ENCODE data around the gene DDC. TPM values are rescaled to one million over a fixed set of nuclear protein-coding genes. Genes with fewer than 3 reads are reported as not detected.

Gene DDC
- total and polyA plus RNA-seq, 4 donors, result 49.6 TPM; not detected in 3

DNA sequence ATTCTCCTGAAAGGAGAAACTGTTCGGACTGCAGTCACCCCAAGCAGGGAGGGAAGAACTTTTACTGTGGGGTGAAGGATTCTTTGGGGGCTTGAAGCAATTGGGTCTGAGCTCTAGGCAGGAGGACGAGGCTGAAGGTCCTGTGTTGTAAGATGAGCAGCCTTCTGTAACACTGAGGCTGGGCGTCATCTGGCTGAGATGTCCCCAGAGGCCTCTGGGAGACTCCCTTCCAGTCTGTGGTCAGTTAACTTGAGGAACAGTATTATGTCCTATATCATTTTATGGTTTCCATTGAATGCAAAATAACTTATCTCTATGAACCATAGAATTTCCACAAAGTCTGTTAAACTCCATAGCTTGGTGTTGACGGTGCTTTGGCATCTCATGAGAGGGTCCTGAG, 141.3 kb downstream of the DDC start:
- Histone ChIP-seq H3K27me3 (ENCODE audit: control insufficient read depth in 1 of 2, insufficient read depth in 2 of 2, low read length in 1 of 2) (no peaks in the 10 kb centered on the region), H3K4me3 (ENCODE audit: low read length in 2 of 2) (no peak overlapping the region), H3K36me3 (ENCODE audit: control insufficient read depth in 1 of 2, insufficient read depth in 2 of 2, low read length in 1 of 2) (no peaks in the 10 kb centered on the region), H3K27ac (ENCODE audit: low read depth in 1 of 2, low read length in 2 of 2) (no peak overlapping the region), H3K9me3 (ENCODE audit: control insufficient read depth, low read length) (peaks cover 2% of the 10 kb centered on the region), H3K4me1 (ENCODE audit: control insufficient read depth in 1 of 2, insufficient read depth in 2 of 2, low read length in 2 of 2) (no peaks in the 10 kb centered on the region)
- no peak for ATAC-seq (ENCODE audit: low FRiP score)
- intact Hi-C loops (cut with DNase I), result loop anchor here in 1 of 2 donors (5.0 kb wide), 1 partner anchor 48 kb away; no protein-coding TSS in a partner anchor
- DNase-seq, result no peak
- 55 to 62% methylated on average over 4 of the region's 4 CpGs for WGBS, 2 donors

DNA sequence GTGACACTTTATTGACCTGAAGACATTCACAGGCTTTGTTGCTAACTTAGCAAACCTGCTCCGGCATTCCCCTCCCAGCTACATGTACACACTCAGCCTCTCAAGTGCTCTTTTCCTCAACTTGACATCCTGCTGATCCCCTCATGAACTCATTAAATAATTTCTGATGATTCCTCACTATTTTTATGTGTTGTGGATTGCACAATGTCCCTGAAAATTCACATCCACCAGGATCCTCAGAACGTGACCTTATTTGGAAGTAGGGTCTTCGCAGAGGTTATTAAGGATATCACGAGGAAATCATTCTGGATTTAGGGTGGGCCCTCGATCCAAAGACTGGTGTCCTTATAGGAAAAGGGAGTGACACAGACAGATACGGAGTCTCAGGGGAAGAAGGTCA, 142.3 kb downstream of the DDC start:
- ATAC-seq (ENCODE audit: low FRiP score), result no peak
- Histone ChIP-seq H3K9me3 (ENCODE audit: control insufficient read depth, low read length) (peaks cover 2% of the 10 kb centered on the region), H3K27me3 (ENCODE audit: control insufficient read depth in 1 of 2, insufficient read depth in 2 of 2, low read length in 1 of 2) (no peaks in the 10 kb centered on the region), H3K36me3 (ENCODE audit: control insufficient read depth in 1 of 2, insufficient read depth in 2 of 2, low read length in 1 of 2) (no peaks in the 10 kb centered on the region), H3K4me3 (ENCODE audit: low read length in 2 of 2) (no peak overlapping the region), H3K4me1 (ENCODE audit: control insufficient read depth in 1 of 2, insufficient read depth in 2 of 2, low read length in 2 of 2) (no peaks in the 10 kb centered on the region), H3K27ac (ENCODE audit: low read depth in 1 of 2, low read length in 2 of 2) (no peak overlapping the region)
- intact Hi-C loops (cut with DNase I), result loop anchor here in 1 of 2 donors (5.0 kb wide), 1 partner anchor 49 kb away; no protein-coding TSS in a partner anchor
- WGBS, 2 donors, result 87 to 89% methylated on average over 6 of the region's 6 CpGs
- DNase-seq, result no peak

DNA sequence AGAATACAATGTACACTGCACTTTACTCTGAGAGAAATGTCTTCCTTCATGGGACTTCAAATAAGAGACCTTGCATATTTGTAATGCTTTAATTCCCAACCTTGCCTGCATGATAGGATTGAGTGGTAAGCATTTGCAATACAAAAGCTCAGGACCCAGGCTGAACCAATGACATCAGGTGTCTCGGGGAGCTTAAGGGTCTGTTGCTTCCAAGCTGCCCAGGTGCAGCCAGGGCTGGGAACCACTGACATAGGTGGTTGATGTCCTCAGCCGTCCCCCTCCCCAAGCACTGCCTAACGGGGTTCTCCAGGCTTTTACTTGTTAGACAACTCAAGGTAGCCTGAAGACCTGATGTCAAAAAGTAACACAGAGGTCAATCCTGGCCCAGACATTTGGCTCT, 144.2 kb downstream of the DDC start:
- ATAC-seq (ENCODE audit: low FRiP score) (no peak), DNase-seq (no peak)
- Histone ChIP-seq H3K9me3 (ENCODE audit: control insufficient read depth, low read length) (peaks cover 2% of the 10 kb centered on the region), H3K36me3 (ENCODE audit: control insufficient read depth in 1 of 2, insufficient read depth in 2 of 2, low read length in 1 of 2) (no peaks in the 10 kb centered on the region), H3K4me3 (ENCODE audit: low read length in 2 of 2) (no peak overlapping the region), H3K27me3 (ENCODE audit: control insufficient read depth in 1 of 2, insufficient read depth in 2 of 2, low read length in 1 of 2) (no peaks in the 10 kb centered on the region), H3K4me1 (ENCODE audit: control insufficient read depth in 1 of 2, insufficient read depth in 2 of 2, low read length in 2 of 2) (no peaks in the 10 kb centered on the region), H3K27ac (ENCODE audit: low read depth in 1 of 2, low read length in 2 of 2) (no peak overlapping the region)
- 57 to 68% methylated on average over 3 of the region's 3 CpGs for WGBS, 2 donors
- intact Hi-C loops (cut with DNase I), result loop anchor here in 1 of 2 donors (5.0 kb wide), 1 partner anchor 51 kb away; no protein-coding TSS in a partner anchor

DNA sequence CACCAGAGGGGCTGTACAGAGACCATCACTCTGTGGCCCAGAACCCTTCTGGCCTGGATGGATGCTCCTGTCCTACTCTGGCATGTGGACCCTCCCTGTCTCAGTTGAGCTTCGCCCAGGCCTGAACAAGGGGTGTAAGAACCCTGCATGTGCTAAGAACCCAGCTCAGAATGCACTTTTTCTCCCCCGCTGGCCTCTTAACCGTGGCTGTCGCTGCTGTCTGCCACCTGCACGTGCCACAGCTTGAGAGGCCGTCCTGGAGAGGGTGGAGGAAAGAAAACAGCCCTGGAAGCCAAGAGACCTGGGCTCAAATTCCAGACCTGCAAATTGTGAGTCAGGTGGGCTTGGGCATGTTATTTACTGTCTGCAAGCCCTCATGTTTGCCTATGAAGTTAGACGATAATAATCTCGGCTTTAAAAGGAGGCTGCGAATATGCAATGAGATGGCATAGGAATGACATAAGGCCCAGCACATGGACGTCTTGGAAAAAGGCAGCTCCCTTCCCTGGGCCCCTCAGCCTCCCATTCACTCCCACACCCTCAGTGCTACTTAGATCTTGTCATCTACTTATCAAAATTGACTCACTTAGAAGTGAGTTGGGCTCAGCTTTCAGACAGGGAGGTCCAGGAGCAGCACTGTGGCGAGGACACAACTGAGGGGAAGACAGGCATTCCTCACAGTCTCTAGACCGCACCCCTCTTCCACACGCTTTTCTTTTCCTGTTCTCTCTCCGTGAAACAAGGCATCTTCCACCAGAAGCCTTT, 146.5 kb downstream of the DDC start:
- ATAC-seq (ENCODE audit: low FRiP score), result no peak

DNA sequence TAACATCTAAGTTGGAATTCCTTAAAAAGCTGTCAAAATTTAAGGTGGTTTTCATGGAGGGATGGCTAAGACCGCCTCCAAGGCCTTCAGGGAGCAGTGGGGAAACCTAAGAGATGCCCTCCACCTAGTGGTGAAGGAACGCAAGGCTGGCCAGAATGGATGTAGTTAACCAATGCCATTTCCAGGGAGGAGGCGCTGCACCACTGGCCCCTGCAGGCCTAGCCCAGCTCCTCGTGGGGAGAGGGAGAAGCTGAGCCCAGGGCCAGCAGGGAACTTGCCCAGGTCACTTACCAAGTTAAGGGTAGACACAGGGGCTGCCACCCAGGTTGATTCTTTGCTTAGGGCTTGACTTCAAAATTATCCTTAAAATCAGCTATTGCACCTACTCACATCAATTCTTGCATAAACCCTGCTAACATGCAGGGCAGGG, 147.1 kb downstream of the DDC start:
- no peaks in the 10 kb centered on the region for H3K4me1 ChIP-seq (ENCODE audit: control insufficient read depth in 1 of 2, insufficient read depth in 2 of 2, low read length in 2 of 2)
- no peak overlapping the region for H3K27ac ChIP-seq (ENCODE audit: low read depth in 1 of 2, low read length in 2 of 2)
- intact Hi-C loops (cut with DNase I), result no loop called here
- no peaks in the 10 kb centered on the region for H3K36me3 ChIP-seq (ENCODE audit: control insufficient read depth in 1 of 2, insufficient read depth in 2 of 2, low read length in 1 of 2)
- H3K27me3 ChIP-seq (ENCODE audit: control insufficient read depth in 1 of 2, insufficient read depth in 2 of 2, low read length in 1 of 2), result no peaks in the 10 kb centered on the region
- H3K4me3 ChIP-seq (ENCODE audit: low read length in 2 of 2), result no peak overlapping the region
- ATAC-seq (ENCODE audit: low FRiP score) (peak; percentile 59), DNase-seq (peak in 1 of 2 donors; percentile 78)
- WGBS, 2 donors, result 12 to 14% methylated on average over 4 of the region's 4 CpGs
- peaks cover 2% of the 10 kb centered on the region for H3K9me3 ChIP-seq (ENCODE audit: control insufficient read depth, low read length)

More for the DNA sequence above, 146.5 kb downstream of the DDC start:
- no peak overlapping the region for H3K4me3 ChIP-seq (ENCODE audit: low read length in 2 of 2)
- DNase-seq, result no peak
- no peaks in the 10 kb centered on the region for H3K36me3 ChIP-seq (ENCODE audit: control insufficient read depth in 1 of 2, insufficient read depth in 2 of 2, low read length in 1 of 2)
- intact Hi-C loops (cut with DNase I), result no loop called here
- H3K27me3 ChIP-seq (ENCODE audit: control insufficient read depth in 1 of 2, insufficient read depth in 2 of 2, low read length in 1 of 2), result no peaks in the 10 kb centered on the region
- no peak overlapping the region for H3K27ac ChIP-seq (ENCODE audit: low read depth in 1 of 2, low read length in 2 of 2)
- H3K4me1 ChIP-seq (ENCODE audit: control insufficient read depth in 1 of 2, insufficient read depth in 2 of 2, low read length in 2 of 2), result no peaks in the 10 kb centered on the region
- peaks cover 2% of the 10 kb centered on the region for H3K9me3 ChIP-seq (ENCODE audit: control insufficient read depth, low read length)
- WGBS, 2 donors, result 62 to 69% methylated on average over 14 of the region's 14 CpGs

DNA sequence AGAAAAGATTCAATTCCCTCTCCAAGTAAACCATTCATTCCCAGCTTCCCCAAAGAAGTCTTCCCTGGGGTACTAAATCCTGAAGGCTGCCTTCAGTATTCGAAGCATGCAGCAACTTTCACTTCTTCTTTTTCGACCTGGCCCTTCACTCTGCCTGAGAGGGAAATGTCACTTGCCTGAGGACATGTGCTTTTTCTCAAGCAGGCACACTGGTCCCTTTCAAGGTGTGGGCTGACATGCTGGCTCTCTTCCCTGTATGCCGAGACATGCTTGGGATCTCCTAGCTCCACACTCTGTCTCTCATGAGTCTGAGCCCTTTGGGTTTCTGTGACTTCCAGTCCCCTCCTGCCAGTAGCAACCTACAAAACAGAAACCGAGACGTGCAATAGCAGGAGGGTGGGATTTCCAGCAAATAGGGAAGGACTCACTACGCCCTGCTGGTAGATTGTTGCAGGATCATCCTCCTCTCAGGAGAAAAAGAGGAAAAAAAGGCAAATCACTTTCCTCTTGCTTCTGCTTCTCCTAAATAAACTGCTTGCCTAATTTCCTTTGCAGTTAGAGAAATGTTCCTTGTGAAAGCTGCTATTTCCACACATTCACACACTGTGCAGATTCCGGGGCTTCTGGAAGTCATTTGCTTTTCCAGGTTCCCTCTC, 148.6 kb downstream of the DDC start:
- Histone ChIP-seq H3K27ac (ENCODE audit: low read depth in 1 of 2, low read length in 2 of 2) (no peak overlapping the region), H3K9me3 (ENCODE audit: control insufficient read depth, low read length) (peaks cover 2% of the 10 kb centered on the region), H3K4me3 (ENCODE audit: low read length in 2 of 2) (no peak overlapping the region), H3K4me1 (ENCODE audit: control insufficient read depth in 1 of 2, insufficient read depth in 2 of 2, low read length in 2 of 2) (no peaks in the 10 kb centered on the region), H3K36me3 (ENCODE audit: control insufficient read depth in 1 of 2, insufficient read depth in 2 of 2, low read length in 1 of 2) (no peaks in the 10 kb centered on the region), H3K27me3 (ENCODE audit: control insufficient read depth in 1 of 2, insufficient read depth in 2 of 2, low read length in 1 of 2) (no peaks in the 10 kb centered on the region)
- intact Hi-C loops (cut with DNase I), result no loop called here
- no peak for ATAC-seq (ENCODE audit: low FRiP score)
- DNase-seq, result no peak
- WGBS, 2 donors, result 57 to 58% methylated on average over 7 of the region's 7 CpGs

DNA sequence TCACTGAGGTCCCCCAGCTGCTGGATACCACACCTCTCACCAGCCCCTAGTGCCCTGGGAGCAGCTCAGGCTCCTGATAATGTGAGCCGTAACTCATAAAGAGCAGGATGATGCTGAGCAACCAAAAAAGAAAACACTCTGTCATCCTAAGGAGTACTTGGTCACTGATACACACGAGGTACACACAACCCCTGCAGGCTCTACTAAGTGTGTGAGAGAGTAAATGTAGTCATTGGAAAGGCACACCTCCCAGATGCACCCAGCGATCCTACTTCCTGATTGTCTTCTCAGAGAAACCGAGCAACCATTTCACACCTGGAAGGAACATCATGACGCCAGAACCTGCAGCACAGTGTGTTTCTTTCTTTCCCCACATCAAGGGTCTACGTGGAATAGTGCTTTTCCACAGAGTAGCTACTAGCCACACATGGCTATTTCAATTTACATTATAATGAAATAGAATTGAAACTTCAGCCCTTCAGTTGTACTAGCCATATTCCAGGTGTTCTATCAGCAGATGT, 149.3 kb downstream of the DDC start:
- Histone ChIP-seq H3K27ac (ENCODE audit: low read depth in 1 of 2, low read length in 2 of 2) (no peak overlapping the region), H3K9me3 (ENCODE audit: control insufficient read depth, low read length) (peaks cover 2% of the 10 kb centered on the region), H3K4me3 (ENCODE audit: low read length in 2 of 2) (no peak overlapping the region), H3K36me3 (ENCODE audit: control insufficient read depth in 1 of 2, insufficient read depth in 2 of 2, low read length in 1 of 2) (no peaks in the 10 kb centered on the region), H3K4me1 (ENCODE audit: control insufficient read depth in 1 of 2, insufficient read depth in 2 of 2, low read length in 2 of 2) (no peaks in the 10 kb centered on the region), H3K27me3 (ENCODE audit: control insufficient read depth in 1 of 2, insufficient read depth in 2 of 2, low read length in 1 of 2) (no peaks in the 10 kb centered on the region)
- intact Hi-C loops (cut with DNase I), result no loop called here
- ATAC-seq (ENCODE audit: low FRiP score), result no peak
- WGBS, 2 donors, result 73 to 79% methylated on average over 6 of the region's 6 CpGs
- DNase-seq, result peak in 1 of 2 donors; percentile 22

DNA sequence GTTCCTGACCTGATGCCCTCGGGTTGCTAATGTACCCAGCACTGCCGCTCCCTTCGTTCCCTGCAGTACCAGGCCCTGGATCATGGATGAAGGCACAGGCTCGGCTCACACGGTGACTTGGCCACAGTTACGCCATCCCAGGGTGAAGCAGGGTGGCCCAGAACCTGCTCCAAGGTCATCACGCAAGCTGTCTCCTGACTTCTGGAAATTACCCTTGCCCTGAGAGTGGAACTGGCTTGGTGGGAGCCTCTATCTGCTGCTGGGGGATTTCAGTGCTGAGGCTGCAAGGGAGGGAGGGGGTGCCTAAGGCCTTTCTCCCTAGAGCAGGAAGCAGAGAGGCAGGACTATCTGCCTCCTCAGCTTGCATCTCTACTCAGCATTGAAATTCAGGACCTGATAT, 151.6 kb downstream of the DDC start:
- intact Hi-C loops (cut with DNase I), result no loop called here
- H3K4me1 ChIP-seq (ENCODE audit: control insufficient read depth in 1 of 2, insufficient read depth in 2 of 2, low read length in 2 of 2), result no peaks in the 10 kb centered on the region

More for the DNA sequence above, 151.6 kb downstream of the DDC start:
- Histone ChIP-seq H3K9me3 (ENCODE audit: control insufficient read depth, low read length) (no peaks in the 10 kb centered on the region), H3K4me3 (ENCODE audit: low read length in 2 of 2) (no peak overlapping the region), H3K36me3 (ENCODE audit: control insufficient read depth in 1 of 2, insufficient read depth in 2 of 2, low read length in 1 of 2) (no peaks in the 10 kb centered on the region), H3K27me3 (ENCODE audit: control insufficient read depth in 1 of 2, insufficient read depth in 2 of 2, low read length in 1 of 2) (no peaks in the 10 kb centered on the region), H3K27ac (ENCODE audit: low read depth in 1 of 2, low read length in 2 of 2) (no peak overlapping the region)
- DNase-seq (no peak), ATAC-seq (ENCODE audit: low FRiP score) (no peak)
- 91% methylated on average over 7 of the region's 7 CpGs for WGBS, 2 donors
